Gastrocnemius medialis (tissue), 4 donors: Measurements from ENCODE around the gene PPP1CA.

Experiments used
- CTCF ChIP-seq, 5 experiments: fragments of 450-650 bp in 3 of 5; fragments of 200-600 bp in 2 of 5; sonication (generic) in 2 of 5; IDR thresholded peaks in 4 of 5; conservative IDR thresholded peaks in 1 of 5; 1 replicate in 4 of 5; 2 replicates in 1 of 5; pipeline ENCODE4 v1.5.1; 2016 to 2019; ENCODE audit warnings: antibody characterized with exemption in 5 of 5, mild to moderate bottlenecking in 3 of 5, moderate library complexity in 3 of 5
- POLR2A ChIP-seq, 2 donors: fragments of 450-650 bp; IDR thresholded peaks; one replicate each; pipeline ENCODE4 v1.6.1; 2017; ENCODE audit warnings: antibody characterized with exemption in 2 of 2, mild to moderate bottlenecking in 2 of 2, moderate library complexity in 2 of 2

GRCh38 chr11:67441098-67441563, 39.5 kb upstream of the PPP1CA start:
- TF ChIP-seq CTCF (IDR thresholded peaks at IDR 0.05 in 4 of 5, conservative IDR thresholded peaks at IDR 0.05 in 1 of 5): no peak
- TF ChIP-seq POLR2A (IDR thresholded peaks at IDR 0.05): no peak
